ENCODE data around the gene SMAD6.

SMAD6 gene

GRCh38 chr15:66721020-66721419 is 19.0 kb downstream of the SMAD6 start:
- DNase-seq (ENCODE audit: low spot score), result no peak

- peak; percentile 63 for DNase-seq (ENCODE audit: low spot score)
Observed at GRCh38 chr15:66721501-66721937, 19.5 kb downstream of the SMAD6 start.

GRCh38 chr15:66721954-66722353 is 19.9 kb downstream of the SMAD6 start:
- DNase-seq (ENCODE audit: low spot score), result no peak

GRCh38 chr15:66722757-66723540 is 20.9 kb downstream of the SMAD6 start:
- DNase-seq (ENCODE audit: low spot score), result no peak

GRCh38 chr15:66723826-66724731 is 22.0 kb downstream of the SMAD6 start:
- no peak for DNase-seq (ENCODE audit: low spot score)

GRCh38 chr15:66724732-66725463 is 22.9 kb downstream of the SMAD6 start:
- DNase-seq (ENCODE audit: low spot score), result no peak

GRCh38 chr15:66725464-66725785 is 23.4 kb downstream of the SMAD6 start:
- no peak for DNase-seq (ENCODE audit: low spot score)

GRCh38 chr15:66726386-66726785 is 24.4 kb downstream of the SMAD6 start:
- DNase-seq (ENCODE audit: low spot score), result no peak

GRCh38 chr15:66729331-66729951 is 27.4 kb downstream of the SMAD6 start:
- no peak for DNase-seq (ENCODE audit: low spot score)

- peak; percentile 72 for DNase-seq (ENCODE audit: low spot score)
Observed at GRCh38 chr15:66730168-66731021, 28.4 kb downstream of the SMAD6 start.

GRCh38 chr15:66733976-66734375 is 31.9 kb downstream of the SMAD6 start:
- peak; percentile 45 for DNase-seq (ENCODE audit: low spot score)

- peak; percentile 41 for DNase-seq (ENCODE audit: low spot score)
Observed at GRCh38 chr15:66734961-66735908, 33.2 kb downstream of the SMAD6 start.

GRCh38 chr15:66735909-66736305 is 33.9 kb downstream of the SMAD6 start:
- no peak for DNase-seq (ENCODE audit: low spot score)

- no peak for DNase-seq (ENCODE audit: low spot score)
Observed at GRCh38 chr15:66737243-66738010, 35.4 kb downstream of the SMAD6 start.

- no peak for DNase-seq (ENCODE audit: low spot score)
Observed at GRCh38 chr15:66738116-66738515, 36.1 kb downstream of the SMAD6 start.

- no peak for DNase-seq (ENCODE audit: low spot score)
Observed at GRCh38 chr15:66738595-66738994, 36.6 kb downstream of the SMAD6 start.

GRCh38 chr15:66739287-66739686 is 37.3 kb downstream of the SMAD6 start:
- no peak for DNase-seq (ENCODE audit: low spot score)

GRCh38 chr15:66740802-66741201 is 38.8 kb downstream of the SMAD6 start:
- peak; percentile 89 for DNase-seq (ENCODE audit: low spot score)

GRCh38 chr15:66741646-66742045 is 39.6 kb downstream of the SMAD6 start:
- no peak for DNase-seq (ENCODE audit: low spot score)

Data from AG20443 (cell line).